Measurements from ENCODE around the gene UTP3.
A peak's percentile ranks its signal among the peaks of the same experiment; 100 is the strongest.
"Not testable (repeated sequence)": the region's sequence is repeated elsewhere in the genome, so short reads cannot be mapped to it uniquely, and the experiment has no call there.

GRCh38 chr4:70735915-70736314 lies 47.6 kb downstream of the UTP3 start:
- TF ChIP-seq POLR2AphosphoS5 (IDR thresholded peaks at IDR 0.05; ENCODE audit: control insufficient read depth, insufficient read depth, low read depth, low read length); E2F3 (CRISPR knock-in tag; IDR thresholded peaks at IDR 0.05); HOXB6 (CRISPR knock-in tag; IDR thresholded peaks at IDR 0.05; ENCODE audit: borderline replicate concordance); PREB (CRISPR knock-in tag; IDR thresholded peaks at IDR 0.05); EZH2 (IDR thresholded peaks at IDR 0.05; ENCODE audit: borderline replicate concordance, low read depth, low read length); TCF7 (IDR thresholded peaks at IDR 0.05; ENCODE audit: borderline replicate concordance): not testable (repeated sequence)
- peak; percentile 17 to 47 (median 36); a peak in 2 of 6 replicates for TF ChIP-seq CTCF (IDR thresholded peaks at IDR 0.05 in 2 of 3, conservative IDR thresholded peaks at IDR 0.05 in 1 of 3; ENCODE audit: insufficient read depth in 2 of 3, low read depth in 1 of 3, low read length in 3 of 3)

Data from K562 (cell line).